ENCODE results near the gene NFKBIE. TPM values are rescaled to one million over a fixed set of nuclear protein-coding genes. Genes with fewer than 3 reads are reported as not detected.
A peak's percentile ranks its signal among the peaks of the same experiment; 100 is the strongest.

NFKBIE gene
- total and polyA plus RNA-seq, 9 of the 15 experiments (the other 6 are each of a cell fraction or from before 2014, with no cell fraction given) = 2.1 to 16.4 (median 11.7) TPM

DNA sequence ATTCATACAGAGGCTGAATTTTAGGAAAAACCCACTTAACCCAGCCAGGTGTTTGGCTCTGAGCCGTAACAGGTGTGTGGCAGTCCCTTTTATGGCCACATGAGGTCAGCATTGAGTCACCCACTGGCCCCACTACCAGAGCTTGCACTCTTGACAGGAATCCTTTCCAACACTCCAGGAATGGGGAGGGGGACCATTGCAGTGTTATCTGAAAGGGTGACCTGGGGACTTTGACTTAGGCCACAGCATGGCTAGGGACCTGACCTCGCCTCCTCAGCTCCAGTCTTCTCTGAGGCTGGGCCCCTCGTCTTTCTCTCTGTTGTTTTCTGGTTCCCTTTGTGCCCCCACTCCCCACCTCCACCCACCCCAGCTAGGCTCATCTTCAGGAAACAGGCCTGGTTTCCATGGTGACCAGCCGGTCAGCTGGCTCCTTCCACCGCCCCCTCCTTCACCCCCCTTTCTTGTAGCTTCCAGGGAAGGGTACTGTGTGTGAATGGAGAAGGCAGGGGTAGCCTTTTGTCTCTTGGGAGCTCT, 2.8 kb upstream of the NFKBIE start (continued):
- TF ChIP-seq, protein P1, sequence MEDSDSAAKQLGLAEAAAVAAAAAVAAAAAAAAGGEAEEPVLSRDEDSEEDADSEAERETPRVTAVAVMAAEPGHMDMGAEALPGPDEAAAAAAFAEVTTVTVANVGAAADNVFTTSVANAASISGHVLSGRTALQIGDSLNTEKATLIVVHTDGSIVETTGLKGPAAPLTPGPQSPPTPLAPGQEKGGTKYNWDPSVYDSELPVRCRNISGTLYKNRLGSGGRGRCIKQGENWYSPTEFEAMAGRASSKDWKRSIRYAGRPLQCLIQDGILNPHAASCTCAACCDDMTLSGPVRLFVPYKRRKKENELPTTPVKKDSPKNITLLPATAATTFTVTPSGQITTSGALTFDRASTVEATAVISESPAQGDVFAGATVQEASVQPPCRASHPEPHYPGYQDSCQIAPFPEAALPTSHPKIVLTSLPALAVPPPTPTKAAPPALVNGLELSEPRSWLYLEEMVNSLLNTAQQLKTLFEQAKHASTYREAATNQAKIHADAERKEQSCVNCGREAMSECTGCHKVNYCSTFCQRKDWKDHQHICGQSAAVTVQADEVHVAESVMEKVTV (CRISPR knock-in tag; IDR thresholded peaks at IDR 0.05) = peak; percentile 72
- TF ChIP-seq PRMT5 (CRISPR knock-in tag; IDR thresholded peaks at IDR 0.05) (no peak), RFX1 (IDR thresholded peaks at IDR 0.05) (no peak), RB1 (IDR thresholded peaks at IDR 0.05; ENCODE audit: low read depth) (peak; percentile 48), CBX1 (IDR thresholded peaks at IDR 0.05; ENCODE audit: low read depth) (no peak), FOXA1 (IDR thresholded peaks at IDR 0.05; ENCODE audit: borderline replicate concordance) (no peak), BCL6 (CRISPR knock-in tag; IDR thresholded peaks at IDR 0.05) (no peak), ZNF408 (CRISPR knock-in tag; IDR thresholded peaks at IDR 0.05; ENCODE audit: low read depth) (no peak), STAG1 (CRISPR knock-in tag; IDR thresholded peaks at IDR 0.05; ENCODE audit: borderline replicate concordance) (peak; percentile 72; the same call in 1 of the 2 replicates), XRCC5 (IDR thresholded peaks at IDR 0.05; ENCODE audit: low read depth, low read length) (peak; percentile 74), EP400 (IDR thresholded peaks at IDR 0.05) (no peak), TAF9B (IDR thresholded peaks at IDR 0.05; ENCODE audit: partially characterized antibody) (no peak), MYBL2 (IDR thresholded peaks at IDR 0.05; ENCODE audit: low read depth) (no peak), MYBL2 (CRISPR knock-in tag; IDR thresholded peaks at IDR 0.05; ENCODE audit: borderline replicate concordance) (no peak), TEAD2 (tag; IDR thresholded peaks at IDR 0.05) (no peak), ZEB2 (IDR thresholded peaks at IDR 0.05) (peak; percentile 40; the same call in 1 of the 2 replicates), CBFA2T2 (conservative IDR thresholded peaks at IDR 0.05) (peak; percentile 32; the same call in 1 of the 2 replicates), HDAC6 (IDR thresholded peaks at IDR 0.05; ENCODE audit: low read depth, low read length) (no peak), MYNN (IDR thresholded peaks at IDR 0.05) (no peak), MYNN (CRISPR knock-in tag; IDR thresholded peaks at IDR 0.05) (no peak), E2F1 (CRISPR knock-in tag; IDR thresholded peaks at IDR 0.05) (no peak), ZNF830 (CRISPR knock-in tag; IDR thresholded peaks at IDR 0.05) (no peak), TBP (optimal IDR thresholded peaks at IDR 0.05; ENCODE audit: low read depth, low read length) (no peak)
- TF ChIP-seq, protein P2, sequence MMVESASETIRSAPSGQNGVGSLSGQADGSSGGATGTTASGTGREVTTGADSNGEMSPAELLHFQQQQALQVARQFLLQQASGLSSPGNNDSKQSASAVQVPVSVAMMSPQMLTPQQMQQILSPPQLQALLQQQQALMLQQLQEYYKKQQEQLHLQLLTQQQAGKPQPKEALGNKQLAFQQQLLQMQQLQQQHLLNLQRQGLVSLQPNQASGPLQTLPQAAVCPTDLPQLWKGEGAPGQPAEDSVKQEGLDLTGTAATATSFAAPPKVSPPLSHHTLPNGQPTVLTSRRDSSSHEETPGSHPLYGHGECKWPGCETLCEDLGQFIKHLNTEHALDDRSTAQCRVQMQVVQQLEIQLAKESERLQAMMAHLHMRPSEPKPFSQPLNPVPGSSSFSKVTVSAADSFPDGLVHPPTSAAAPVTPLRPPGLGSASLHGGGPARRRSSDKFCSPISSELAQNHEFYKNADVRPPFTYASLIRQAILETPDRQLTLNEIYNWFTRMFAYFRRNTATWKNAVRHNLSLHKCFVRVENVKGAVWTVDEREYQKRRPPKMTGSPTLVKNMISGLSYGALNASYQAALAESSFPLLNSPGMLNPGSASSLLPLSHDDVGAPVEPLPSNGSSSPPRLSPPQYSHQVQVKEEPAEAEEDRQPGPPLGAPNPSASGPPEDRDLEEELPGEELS (CRISPR knock-in tag; IDR thresholded peaks at IDR 0.05; ENCODE audit: borderline replicate concordance) = 0 out of 2 replicates have a peak, but pooled peaks have one; percentile 55
- TF ChIP-seq, protein P3, sequence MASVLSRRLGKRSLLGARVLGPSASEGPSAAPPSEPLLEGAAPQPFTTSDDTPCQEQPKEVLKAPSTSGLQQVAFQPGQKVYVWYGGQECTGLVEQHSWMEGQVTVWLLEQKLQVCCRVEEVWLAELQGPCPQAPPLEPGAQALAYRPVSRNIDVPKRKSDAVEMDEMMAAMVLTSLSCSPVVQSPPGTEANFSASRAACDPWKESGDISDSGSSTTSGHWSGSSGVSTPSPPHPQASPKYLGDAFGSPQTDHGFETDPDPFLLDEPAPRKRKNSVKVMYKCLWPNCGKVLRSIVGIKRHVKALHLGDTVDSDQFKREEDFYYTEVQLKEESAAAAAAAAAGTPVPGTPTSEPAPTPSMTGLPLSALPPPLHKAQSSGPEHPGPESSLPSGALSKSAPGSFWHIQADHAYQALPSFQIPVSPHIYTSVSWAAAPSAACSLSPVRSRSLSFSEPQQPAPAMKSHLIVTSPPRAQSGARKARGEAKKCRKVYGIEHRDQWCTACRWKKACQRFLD (CRISPR knock-in tag; IDR thresholded peaks at IDR 0.05) = no peak
